NCI-H1694 (cell line): Measurements from ENCODE around the gene SPINT4.
"Not testable (repeated sequence)": the region's sequence is repeated elsewhere in the genome, so short reads cannot be mapped to it uniquely, and the experiment has no call there.

Experiments
- DNase-seq: peaks from one replicate; lab custom pipeline; 2025; lab: John Stamatoyannopoulos, UW

The SPINT4 gene

DNA sequence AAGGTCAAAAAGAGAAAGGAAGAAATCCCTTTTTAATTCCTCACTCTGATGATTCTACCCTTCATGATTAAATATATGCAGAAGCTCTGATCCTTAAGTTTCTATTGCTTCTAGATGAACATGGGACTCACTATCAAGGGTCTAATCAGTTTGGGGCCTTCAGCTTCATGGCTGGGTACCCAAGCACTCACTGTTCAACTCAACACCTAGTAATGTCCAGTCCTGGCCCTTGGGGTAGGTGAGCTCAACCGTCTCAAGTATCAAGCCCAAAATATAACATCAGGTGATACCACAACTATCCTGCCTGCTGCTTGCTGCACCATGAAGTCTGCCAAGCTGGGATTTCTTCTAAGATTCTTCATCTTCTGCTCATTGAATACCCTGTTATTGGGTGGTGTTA lies at the start of gene SPINT4:
Gene SPINT4 (plus strand): TSS at position 301 of the 400 bp plus-strand sequence. CDS start 21 bp downstream, at position 322.
- DNase-seq = no peak

DNA sequence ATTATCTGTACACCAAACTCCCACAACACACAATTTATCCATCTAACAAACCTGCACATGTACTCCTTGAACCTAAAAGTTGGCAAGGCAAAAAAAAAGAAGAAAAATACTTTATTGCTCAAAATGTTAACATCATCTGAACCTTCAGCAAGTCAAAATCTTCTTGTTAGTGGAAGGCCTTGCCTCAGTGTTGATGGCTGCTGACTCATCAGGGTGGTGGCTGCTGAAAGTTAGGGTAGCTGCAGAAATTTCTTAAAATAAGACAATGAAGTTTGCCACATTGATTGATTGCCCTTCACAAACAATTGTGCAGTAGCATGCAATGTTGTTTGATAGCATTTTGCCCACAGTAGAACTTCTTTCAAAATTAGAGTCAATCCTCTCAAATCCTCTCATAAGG lies 49.4 kb upstream of the SPINT4 start:
- no peak for DNase-seq

DNA sequence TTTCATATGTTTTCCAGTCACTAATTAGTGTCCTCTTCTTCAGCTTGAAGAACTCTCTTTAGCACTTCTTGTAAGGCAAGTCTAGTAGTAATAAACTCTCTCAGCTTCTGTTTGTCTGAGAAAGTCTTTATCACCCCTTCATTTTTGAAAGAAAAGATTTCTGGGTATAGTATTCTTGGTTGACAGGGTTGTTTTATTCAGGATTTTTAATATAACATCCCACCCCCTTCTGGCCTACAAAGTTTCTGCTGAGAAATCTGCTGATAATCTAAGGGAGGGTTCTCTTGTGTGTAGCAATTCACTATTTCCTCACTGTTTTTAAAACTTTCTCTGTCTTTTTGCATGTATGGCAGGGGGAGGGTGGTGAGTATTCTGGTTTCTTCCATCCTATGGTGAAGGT lies 42.5 kb upstream of the SPINT4 start:
- DNase-seq = no peak

DNA sequence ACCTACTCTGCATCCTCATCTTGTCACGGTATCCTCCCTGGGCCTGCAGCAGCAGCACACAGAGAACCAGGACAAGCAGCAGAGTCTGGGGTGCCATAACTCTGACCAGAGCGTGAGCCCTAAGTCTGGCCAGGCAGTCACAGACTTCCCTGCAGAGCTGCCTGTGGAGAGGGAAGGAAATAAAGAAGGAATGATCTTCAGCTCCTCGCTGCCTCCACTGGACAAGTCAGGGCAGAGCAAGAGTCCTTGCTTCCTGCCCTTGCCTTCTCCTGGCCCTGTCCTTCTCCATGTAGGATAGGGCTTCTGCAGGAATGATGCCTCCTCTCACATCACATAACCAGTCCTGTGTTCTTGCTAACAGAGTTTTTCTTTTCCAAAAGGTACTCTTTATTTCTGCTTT lies 36.3 kb upstream of the SPINT4 start:
- DNase-seq = no peak

DNA sequence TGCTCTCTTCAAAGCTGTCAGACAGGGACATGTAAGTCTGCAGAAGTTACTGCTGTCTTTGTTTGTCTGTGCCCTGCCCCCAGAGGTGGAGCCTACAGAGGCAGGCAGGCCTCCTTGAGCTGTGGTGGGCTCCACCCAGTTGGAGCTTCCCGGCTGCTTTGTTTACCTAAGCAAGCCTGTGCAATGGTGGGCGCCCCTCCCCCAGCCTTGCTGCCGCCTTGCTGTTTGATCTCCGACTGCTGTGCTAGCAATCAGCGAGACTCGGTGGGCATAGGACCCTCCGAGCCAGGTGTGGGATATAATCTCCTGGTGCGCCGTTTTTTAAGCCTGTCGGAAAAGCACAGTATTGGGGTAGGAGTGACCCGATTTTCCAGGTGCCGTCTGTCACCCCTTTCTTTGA lies 28.8 kb upstream of the SPINT4 start:
- DNase-seq = not testable (repeated sequence)

DNA sequence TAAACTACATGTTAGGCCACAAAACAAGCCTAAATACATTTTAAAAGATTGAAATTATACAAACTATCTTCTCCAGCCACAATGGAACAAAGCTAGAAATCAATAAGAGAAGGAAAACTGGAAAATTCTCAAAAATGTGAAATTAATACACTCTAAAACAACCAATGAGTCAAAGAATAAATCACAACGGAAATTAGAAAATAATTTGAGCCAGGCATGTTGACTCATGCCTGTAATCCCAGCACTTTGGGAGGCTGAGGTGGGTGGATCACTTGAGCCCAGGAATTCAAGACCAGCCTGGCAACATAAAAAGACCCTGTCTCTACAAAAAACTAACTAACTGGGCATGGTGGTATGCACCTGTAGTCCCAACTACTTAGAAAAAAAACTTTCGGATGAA lies 26.7 kb upstream of the SPINT4 start:
- DNase-seq = no peak

DNA sequence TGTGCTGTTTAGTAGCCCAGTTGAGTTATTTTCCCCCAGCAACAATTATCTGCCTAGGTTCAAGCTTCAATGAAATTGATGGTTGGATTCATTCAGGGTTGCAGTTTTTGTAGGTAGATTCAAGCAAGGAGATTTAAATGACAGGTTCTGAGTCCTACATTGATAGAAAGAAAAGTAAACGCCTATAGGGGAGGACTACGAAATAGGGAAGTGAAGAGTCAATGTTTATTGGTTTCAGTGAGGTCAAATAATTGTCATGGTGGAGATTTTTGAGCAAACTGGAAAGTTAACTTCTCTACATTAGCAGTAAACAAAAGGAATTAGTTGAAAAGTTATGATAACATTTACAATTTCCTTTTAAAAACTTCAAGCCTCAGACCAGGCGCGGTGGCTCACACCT lies 21.0 kb upstream of the SPINT4 start:
- no peak for DNase-seq

DNA sequence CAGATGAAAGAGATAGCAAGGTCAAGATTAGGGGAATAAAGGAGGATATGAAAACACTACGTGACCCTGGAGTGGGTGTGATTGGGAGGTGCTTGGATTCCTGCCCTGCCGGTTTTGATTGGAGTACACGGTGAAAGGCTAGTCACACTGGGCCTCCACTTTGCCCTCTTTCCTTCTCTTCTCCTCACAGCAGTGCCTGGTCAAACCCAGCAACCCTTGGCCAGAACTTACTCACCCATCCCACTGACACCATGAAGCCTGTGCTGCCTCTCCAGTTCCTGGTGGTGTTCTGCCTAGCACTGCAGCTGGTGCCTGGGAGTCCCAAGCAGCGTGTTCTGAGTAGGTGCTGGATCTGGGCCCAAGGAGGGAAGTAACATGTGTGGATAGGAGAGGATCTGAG lies 20.3 kb upstream of the SPINT4 start, which contains the start of gene WFDC13:
Gene WFDC13 (plus strand): TSS at position 166 of the 400 bp plus-strand sequence. CDS start 86 bp downstream, at position 252.
- no peak for DNase-seq

DNA sequence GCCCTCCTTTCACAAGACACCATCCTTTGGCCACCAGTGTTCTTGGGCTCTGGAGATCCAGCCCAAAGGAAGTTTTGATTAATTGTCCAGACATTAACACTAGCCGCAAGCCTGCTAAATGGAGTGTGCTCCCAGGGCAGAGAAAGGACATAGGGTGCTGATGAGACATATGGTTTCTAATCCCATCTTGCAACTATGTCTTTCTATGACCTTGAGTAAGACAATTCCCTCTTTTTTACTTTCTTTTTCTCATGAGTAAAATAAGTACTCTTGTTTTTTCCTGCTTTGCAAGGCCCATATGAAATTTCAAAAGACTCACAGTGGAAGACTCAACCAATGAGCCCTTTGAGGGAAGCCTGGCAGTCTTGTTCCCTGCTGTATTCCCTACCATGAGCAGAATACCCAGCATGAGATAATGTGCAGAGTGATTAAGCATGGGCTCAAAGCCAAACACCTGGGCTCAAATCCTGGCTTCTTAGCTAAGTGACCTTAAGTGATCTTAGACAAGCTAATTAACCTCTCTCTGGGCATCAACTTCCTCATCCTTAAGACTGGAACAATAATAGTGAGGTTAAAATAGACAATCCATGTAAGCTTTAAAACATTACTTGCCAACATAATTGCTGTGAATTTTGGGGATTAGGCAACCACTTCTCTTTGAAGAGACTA lies 17.0 kb upstream of the SPINT4 start, which contains the start of gene WFDC10B:
Gene WFDC10B (minus strand): TSS at position 51 of the 669 bp plus-strand sequence. CDS start 19,027 bp downstream, outside the sequence.
- no peak for DNase-seq

DNA sequence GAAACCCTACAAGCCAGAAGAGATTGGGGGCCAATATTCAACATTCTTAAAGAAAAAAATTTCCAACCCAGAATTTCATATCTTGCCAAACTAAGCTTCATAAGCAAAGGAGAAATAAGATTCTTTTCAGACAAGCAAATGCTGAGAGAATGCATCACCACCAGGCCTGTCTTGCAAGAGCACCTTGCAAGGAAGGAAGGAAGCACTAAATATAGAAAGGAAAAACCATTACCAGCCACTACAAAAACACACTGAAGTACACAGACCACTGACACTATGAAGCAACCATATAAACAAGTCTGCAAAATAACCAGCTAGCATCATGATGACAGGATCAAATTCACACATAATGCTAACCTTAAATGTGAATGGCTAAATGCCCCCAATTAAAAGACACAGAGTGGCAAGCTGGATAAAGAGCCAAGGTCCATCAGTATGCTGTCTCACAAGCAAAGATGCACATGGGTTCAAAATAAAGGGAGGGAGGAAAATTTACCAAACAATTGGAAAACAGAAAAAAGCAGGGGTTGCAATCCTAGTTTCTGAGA lies 5.9 kb upstream of the SPINT4 start:
- not testable (repeated sequence) for DNase-seq

DNA sequence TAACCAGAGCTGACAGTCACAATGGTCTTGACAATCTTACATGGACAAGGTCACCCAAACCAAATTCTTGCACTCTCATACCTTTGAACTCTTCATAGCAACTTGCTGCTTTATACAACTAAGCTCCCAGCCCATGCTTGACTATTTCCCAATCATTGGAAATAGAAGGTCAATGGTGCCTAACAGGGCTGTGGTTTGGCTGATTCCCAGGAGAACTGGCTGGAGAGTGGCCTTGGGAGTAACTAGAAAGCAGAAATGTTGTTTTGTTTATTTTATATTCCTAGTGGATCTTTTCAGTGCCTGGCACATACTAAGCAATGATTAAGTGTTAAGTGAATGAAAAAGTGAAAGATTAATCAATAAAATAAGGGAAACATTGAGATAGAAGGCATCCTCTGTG lies 3.0 kb downstream of the SPINT4 start:
- no peak for DNase-seq

DNA sequence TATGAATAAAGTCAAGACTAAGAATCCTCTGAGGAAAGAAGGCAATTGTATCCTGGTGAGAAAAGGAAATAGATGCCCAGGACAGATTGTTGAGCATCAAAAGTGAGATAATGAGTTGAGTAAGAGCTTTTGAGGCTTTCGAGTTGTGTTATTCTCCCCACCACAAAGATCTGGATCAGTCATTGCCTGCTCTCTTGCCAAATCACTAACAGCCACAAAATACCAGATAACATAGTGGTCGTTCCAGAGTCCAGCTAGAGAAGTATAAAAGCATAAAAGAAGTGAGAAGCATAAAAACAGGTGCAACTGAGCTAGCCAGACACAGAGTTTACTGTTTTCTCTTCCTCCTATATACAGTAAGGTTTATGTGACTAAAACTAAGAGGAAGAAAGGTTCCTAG lies 4.9 kb downstream of the SPINT4 start:
- no peak for DNase-seq

DNA sequence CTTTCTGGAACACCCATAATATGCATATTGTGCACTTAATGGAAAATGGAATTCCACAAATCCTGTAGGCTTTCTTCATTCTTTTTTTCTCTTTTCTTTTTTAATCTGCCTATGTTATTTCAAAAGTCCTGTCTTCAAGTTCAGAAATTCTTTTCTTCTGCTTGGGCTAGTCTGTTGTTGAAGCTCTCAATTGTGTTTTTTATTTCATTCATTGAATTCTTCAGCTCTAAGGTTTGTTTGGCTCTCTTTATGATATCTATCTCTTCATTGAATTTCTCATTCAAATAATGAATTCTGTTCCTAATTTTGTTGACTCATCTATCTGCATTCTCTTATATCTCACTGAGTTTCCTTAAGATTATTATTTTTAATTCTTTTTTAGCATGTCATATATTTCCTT lies 10.1 kb downstream of the SPINT4 start:
- no peak for DNase-seq

DNA sequence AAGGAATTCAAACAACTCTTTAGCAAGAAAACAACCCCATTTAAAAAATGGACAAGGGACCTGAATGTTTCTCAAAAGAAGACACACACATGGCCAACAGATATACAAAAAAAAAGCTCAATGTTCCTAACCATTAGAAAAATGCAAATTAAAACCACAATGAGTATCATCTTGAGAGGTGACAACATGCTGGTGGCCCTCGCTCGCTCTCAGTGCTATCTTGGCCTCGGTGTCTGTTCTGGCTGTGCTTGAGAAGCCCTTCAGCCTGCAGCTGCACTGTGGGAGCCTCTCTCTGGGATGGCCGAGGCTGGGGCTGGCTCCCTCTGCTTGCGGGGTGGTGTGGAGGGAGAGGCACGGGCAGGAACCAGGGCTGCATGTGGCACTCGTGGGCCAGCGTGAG lies 13.4 kb downstream of the SPINT4 start:
- DNase-seq = no peak

DNA sequence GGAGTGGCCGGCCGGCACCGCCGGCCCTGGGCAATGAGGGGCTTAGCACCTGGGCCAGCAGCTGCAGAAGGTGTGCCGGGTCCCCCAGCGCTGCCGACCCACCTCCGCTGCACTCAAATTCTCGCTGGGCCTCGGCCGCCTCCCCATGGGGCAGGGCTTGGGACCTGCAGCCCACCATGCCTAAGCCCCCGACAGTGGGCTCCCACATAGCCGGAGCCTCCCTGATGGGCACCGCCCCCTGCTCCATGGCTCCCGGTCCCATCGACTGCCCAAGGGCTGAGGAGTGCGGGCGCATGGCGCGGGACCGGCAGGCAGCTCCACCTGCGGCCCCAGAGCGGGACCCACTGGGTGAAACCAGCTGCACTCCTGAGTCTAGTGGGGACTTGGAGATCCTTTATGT lies 13.8 kb downstream of the SPINT4 start:
- DNase-seq = no peak

DNA sequence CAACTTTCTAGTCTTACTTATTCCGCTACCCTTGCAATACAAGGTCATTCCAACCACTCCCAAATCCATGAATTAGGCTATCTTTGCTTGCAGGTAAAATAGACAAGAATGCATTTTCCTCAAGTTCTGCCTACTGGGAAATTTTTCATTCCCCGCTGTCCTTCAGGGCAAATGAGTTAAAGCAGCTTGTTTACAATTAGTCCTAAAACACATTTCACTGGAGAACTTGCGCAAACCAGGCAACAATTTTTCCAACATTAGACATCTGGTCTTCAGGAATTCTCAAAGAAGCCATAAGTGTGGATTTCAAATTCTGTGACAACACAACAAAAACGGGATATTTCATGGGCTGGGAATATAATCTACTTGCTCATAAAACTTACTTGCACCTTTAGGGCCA lies 20.4 kb downstream of the SPINT4 start:
- DNase-seq = no peak

DNA sequence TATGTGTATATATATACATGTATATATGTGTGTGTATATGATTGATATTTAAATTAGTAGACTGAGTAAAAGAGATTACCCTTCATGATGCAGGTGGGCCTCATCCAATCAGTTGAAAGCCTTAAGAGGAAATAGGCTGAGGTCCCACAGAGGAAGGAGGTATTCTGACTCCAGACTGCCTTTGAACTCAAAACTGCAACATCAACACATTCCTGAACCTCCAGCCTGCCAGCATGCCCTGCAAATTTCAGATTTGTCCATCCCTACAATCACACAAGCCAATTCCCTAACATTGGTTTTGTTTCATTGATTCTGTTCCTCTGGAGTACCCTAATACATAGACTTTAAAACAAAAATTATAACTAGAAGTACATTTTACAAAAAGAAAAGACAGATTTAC lies 22.9 kb downstream of the SPINT4 start:
- no peak for DNase-seq

DNA sequence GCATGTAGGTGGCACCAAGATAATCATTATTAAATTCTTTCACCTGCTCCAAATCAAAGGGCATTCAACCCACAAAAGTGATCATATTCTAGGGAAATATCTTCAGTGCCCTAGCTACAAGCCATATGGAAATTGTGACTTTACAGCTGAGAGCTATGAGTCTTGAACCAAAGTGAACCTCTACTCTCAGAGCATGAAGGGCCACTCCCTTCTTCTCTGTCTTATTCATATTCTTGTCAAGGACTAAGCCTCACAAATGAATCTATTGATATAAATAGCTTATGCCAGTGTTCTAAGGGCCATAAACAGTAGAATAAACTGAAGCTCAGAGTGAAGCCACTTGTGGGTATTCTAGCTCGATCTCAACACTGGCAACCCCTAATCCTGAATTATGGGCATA lies 29.6 kb downstream of the SPINT4 start:
- DNase-seq = no peak

DNA sequence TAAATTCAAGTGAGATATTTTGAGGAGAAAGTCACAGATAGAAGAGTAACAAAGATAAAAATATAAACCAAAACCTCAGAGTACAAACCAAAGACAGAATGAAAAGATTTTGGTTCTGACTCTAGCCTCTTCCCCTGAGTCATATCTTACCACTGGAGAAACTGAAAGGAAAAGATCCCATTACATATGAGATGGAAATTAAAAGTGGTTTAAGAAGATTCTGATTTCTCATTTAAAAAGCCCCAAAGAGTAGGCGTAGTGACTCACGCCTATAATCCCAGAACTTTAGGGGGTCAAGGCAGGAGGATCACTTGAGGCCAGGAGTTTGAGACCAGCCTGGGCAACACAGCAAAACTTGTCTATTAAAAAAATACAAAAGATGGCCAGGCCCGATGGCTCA lies 30.6 kb downstream of the SPINT4 start:
- DNase-seq = no peak

DNA sequence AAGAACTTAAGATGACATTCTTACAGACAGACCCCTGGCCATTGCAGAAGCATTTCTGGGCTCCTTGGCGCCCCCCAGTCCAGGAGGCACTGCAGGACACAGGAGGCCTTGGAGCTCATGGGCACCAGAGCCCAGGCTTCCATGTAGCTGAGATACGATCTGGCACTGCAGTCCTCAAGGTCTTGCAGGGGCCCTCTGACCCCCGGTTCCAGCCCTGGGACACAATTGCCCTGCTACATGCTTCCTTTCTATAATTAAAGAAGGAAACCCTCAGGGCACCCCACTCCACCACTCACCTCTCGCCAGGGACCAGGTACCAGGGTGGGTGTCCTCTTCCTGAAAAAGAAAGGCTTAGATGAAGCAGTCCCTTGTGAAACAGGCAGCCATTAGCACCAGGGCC lies 35.9 kb downstream of the SPINT4 start:
- no peak for DNase-seq

DNA sequence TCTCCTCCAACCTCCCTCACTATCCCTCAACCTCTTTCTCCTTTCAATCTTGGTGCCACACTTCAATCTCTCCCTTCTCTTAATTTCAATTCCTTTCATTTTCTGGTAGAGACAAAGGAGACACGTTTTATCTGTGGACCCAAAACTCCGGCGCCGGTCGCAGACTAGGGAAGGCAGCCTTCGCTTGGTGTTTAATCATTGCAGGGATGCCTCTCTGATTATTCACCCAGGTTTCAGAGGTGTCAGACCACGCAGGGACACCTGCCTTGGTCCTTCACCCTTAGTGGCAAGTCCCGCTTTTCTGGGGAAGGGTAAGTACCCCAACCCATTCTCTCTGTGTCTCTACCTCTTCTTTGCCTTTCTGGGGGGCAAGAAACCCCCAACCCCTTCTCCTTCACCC lies 37.8 kb downstream of the SPINT4 start:
- DNase-seq = not testable (repeated sequence)

DNA sequence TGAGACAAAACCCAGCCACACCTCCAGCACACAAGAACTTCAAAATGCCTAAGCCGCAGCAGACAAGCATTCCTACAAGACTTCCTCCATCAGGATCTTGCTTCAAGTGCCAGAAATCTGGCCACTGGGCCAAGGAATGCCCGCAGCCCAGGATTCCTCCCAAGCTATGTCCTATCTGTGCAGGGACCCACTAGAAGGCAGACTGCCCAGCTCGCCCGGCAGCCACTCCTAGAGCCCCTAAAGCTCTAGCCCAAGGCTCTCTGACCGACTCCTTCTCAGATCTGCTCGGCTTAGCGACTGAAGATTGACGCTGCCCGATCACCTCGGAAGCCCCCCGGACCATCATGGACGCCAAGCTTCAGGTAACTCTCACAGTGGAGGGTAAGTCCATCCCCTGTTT lies 39.8 kb downstream of the SPINT4 start:
- DNase-seq = not testable (repeated sequence)

DNA sequence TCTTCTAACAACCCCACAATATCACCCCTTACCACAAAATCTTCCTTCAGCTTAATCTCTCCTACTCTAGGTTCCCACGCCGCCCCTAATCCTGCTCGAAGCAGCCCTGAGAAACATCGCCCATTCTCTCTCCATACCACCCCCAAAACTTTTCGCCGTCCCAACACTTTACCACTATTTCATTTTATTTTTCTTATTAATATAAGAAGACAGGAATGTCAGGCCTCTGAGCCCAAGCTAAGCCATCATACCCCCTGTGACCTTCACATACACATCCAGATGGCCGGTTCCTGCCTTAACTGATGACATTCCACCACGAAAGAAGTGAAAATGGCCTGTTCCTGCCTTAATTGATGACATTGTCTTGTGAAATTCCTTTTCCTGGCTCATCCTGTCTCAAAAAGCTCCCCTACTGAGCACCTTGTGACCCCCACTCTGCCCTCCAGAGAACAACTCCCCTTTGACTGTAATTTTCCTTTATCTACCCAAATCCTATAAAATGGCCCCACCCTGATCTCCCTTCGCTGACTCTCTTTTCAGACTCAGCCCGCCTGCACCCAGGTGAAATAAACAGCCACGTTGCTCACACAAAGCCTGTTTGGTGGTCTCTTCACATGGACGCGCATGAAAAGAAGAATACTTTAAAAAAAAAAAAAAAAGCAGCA lies 42.6 kb downstream of the SPINT4 start:
- not testable (repeated sequence) for DNase-seq
